HG03064 (cell line): Measurements from ENCODE around the gene ZBTB24.

Source experiments
- ATAC-seq: cut with Tn5 transposase; IDR thresholded peaks from one replicate; pipeline ENCODE4 v1.9.1; 2021; ENCODE audit warnings: low read depth; ENCODE audit not compliant: unreplicated experiment

The ZBTB24 gene

GRCh38 chr6:109503327-109504224, 20.6 kb upstream of the ZBTB24 start:
- no peak for ATAC-seq

GRCh38 chr6:109498936-109499335, 15.9 kb upstream of the ZBTB24 start:
- ATAC-seq = no peak

GRCh38 chr6:109498052-109498451, 15.0 kb upstream of the ZBTB24 start:
- no peak for ATAC-seq

GRCh38 chr6:109496036-109496772, 13.2 kb upstream of the ZBTB24 start:
- no peak for ATAC-seq

- ATAC-seq = no peak
Measured at GRCh38 chr6:109493865-109494264, 10.8 kb upstream of the ZBTB24 start.

DNA sequence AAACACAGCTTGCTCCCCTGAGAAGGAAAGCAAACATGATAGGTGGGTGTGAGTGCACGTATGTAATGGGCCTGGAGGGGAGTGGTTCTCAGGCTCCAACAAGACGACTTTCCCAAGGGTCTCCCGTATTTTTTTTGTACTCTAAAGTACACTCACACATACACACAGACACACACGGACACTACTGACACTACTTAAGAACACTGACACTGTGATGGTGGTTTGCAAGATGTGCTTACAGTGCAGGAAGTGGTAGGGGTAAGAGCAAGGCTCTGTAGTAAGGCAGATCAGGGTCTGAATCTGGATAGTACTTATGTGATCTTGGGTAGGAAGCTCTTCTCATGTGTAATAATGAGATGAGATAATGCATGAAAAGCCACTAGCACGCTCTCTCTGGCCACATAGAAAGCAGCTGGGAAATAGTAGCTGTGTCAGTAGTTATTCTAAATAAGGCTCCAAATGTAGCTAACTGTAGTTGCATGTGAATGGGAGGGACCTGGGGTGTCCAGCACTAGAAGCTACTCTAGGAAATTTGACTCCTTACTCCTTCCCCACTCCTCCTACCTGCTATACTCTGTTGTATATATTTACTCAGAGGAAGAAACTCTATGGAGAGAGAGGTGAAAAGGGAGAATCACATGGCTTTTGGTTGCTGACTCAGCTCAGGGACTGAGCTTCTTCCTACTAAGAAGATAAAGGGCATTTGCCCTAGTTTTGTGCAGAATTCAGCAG, 8.4 kb upstream of the ZBTB24 start:
- no peak for ATAC-seq

DNA sequence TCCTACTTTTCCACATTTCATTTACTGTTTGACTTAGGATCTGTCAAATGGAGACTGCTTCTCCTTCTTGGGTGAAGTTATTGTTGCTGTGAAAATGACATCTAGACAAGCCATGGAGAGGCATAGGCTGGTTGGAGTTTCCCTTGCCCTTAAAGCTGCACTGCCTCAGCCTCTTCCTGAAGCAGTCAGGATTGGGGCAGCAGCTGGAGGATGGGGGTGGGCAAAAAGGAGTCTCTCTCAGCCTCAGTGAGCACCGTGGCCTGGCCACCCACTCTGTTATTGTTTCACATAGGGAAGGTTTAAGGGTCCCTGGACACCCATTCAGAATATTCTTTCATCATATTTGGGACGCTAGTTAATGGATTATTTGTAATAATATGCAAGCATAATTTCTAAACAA, 7.7 kb upstream of the ZBTB24 start:
- no peak for ATAC-seq

DNA sequence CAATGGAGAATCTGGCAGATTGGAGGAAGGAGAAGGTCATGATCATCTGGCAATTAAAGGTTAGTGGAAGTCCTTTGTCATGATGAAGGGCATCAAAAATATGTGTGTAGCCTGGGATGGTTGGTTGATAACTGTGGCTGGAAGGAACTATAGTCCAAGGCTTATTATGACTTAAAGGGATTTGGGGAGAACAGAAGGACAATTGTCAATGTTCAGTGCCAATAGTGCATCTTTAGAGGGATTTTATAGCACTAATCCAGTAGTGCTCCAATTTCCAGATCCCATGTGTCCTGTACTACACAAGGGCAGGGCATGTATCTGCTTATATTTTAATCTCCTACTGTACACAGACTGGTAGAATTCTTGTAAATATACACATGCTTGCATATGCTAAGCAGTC, 5.0 kb upstream of the ZBTB24 start:
- no peak for ATAC-seq

DNA sequence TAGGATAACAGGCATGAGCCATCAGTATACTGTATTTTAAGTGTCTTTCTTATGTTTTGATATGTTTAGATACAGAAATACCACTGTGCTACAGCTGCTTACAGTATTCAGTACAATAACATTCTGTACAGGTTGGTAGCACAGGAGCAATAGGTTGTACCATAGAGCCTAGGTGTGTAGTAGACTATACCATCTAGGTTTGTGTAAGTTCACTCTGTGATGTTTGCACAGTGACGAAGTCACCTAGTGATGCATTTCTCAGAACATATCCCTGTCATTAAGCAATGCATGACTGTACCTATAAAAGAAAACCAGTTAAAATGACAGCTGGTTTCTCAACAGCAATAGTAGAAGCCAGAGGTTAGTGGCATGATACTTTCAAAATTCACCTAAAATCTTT, 3.0 kb upstream of the ZBTB24 start:
- ATAC-seq = no peak

DNA sequence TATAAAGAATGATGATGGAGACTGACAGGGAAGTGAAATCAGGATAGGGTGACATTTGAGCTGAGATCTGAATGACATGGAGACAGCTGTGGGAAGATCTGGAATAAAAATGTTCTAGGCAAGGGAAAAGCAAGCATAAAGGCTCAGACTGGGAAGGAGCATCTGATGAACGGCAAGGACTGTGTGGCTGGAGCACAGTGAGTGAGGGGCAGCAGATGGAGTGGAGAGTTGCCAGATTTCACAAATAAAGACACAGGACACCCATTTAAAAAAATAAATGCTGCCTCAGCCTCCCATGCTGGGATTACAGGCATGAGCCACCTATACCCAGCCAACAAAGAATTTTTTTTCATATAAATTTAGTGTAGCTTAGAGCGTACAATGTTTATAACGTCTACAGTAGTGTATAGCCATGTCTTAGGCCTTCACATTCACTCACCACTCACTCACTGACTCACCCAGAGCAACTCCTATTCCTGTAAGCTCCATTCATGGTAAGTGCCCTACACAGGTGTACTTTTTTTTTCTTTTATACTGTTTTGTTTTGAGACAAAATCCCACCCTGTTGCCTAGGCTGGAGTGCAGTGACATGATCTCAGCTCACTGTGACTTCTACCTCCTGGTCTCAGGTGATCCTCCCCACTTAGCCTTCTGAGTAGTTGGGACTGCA, 2.4 kb upstream of the ZBTB24 start:
- no peak for ATAC-seq

GRCh38 chr6:109484122-109484521, 1.1 kb upstream of the ZBTB24 start:
- no peak for ATAC-seq

GRCh38 chr6:109483735-109484057, 677 bp upstream of the ZBTB24 start:
- ATAC-seq = no peak

GRCh38 chr6:109480993-109481480, 2.0 kb downstream of the ZBTB24 start:
- no peak for ATAC-seq

DNA sequence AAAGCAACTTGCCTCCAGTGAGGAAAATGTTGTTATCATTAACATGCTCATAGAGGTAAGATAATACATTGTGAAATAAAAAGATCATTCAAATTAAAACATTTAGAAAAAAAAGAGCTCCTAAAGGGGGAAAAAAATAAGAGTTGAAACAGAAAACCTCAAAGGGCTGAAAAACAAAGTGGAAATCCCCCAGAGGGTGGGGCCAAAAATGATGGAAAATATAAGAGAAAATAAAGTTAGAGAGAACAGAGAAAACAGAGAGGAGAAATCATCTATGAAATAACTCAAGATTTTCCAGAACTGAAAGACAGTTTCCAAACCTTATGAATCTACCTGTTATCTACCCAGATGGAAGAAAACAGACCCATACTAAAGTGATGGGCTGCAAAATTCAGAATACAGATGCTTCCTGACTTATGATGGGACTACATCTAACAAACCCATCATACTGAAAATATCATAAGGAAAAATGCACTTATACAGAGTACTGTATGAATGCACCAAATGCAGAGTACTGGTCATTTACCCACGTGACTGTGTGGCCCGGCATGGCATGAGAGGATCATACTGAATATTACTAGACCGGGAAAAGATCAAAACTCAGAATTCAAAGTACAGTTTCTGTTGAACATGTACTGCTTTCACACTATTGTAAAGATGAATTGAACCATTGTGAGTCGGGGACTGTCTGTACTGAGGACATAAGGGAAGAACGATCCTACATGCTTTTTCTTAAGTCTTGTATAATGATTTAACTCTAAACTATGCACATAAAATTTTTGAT, 4.0 kb downstream of the ZBTB24 start:
- no peak for ATAC-seq

- no peak for ATAC-seq
Measured at GRCh38 chr6:109478222-109478805, 4.7 kb downstream of the ZBTB24 start.

DNA sequence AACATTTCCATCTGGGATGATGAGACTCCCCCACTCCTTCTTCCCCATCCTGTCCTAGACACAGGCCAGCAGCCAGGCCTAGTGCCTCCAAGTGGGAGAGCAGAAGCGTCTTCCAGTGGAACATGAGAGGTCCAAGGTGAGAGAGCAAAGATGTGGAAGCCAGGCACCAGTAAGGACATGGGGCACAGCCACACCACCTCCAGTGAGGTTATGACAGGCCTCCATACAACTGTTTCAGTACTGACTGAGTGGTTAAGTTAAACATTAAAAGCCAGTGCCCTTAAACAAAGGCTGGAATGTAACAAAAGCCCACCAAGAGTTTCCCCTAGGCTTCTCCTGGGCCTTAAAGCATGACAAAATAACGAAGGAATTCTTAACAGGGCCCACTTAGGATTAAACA, 5.3 kb downstream of the ZBTB24 start:
- no peak for ATAC-seq

GRCh38 chr6:109477184-109477583, 5.8 kb downstream of the ZBTB24 start:
- ATAC-seq = no peak

DNA sequence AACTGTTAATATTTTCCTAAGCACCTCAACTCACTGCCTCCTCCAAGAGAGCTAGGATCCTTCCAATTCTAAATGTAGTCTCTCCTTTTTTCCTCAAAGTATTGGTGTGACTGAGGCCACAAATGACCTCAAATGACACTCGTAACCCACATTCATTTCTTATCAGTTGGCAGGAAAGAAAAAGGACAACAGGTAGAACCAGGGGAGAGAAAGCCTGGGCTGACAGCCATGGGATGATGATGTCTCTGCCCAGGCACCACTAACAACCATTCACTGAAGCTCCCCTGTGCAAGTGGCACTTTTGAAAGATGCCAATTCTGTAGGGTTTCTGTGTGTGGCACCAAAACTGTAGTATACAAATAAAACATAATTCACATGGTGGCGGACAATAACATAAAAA, 7.4 kb downstream of the ZBTB24 start:
- ATAC-seq = no peak

- ATAC-seq = no peak
Measured at GRCh38 chr6:109474995-109475394, 8.0 kb downstream of the ZBTB24 start.

- ATAC-seq = no peak
Measured at GRCh38 chr6:109473120-109473519, 9.9 kb downstream of the ZBTB24 start.
